Epithelial cell of esophagus (primary cell): Measurements from ENCODE around the gene FAM204A.

Experiments used
- DNase-seq: peaks from one replicate; pipeline ENCODE4 v3.0.0; 2010; ENCODE audit warnings: low read depth
- H3K4me3 ChIP-seq: 2 replicates; pipeline ENCODE4 v1.5.1; 2011; ENCODE audit warnings: mild to moderate bottlenecking, low read length, control low read depth
- TF ChIP-seq, protein P1 (sequence below): IDR thresholded peaks from 2 replicates; pipeline ENCODE4 v1.5.1; 2011; ENCODE audit warnings: low read depth, mild to moderate bottlenecking, low read length, control low read depth, inconsistent platforms; ENCODE audit not compliant: insufficient read depth; ENCODE audit errors: missing control alignments

The FAM204A gene

GRCh38 chr10:118264838-118265470 is 77.2 kb downstream of the FAM204A start:
- H3K4me3 ChIP-seq = no peak overlapping the region
- TF ChIP-seq, protein P1, sequence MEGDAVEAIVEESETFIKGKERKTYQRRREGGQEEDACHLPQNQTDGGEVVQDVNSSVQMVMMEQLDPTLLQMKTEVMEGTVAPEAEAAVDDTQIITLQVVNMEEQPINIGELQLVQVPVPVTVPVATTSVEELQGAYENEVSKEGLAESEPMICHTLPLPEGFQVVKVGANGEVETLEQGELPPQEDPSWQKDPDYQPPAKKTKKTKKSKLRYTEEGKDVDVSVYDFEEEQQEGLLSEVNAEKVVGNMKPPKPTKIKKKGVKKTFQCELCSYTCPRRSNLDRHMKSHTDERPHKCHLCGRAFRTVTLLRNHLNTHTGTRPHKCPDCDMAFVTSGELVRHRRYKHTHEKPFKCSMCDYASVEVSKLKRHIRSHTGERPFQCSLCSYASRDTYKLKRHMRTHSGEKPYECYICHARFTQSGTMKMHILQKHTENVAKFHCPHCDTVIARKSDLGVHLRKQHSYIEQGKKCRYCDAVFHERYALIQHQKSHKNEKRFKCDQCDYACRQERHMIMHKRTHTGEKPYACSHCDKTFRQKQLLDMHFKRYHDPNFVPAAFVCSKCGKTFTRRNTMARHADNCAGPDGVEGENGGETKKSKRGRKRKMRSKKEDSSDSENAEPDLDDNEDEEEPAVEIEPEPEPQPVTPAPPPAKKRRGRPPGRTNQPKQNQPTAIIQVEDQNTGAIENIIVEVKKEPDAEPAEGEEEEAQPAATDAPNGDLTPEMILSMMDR = no peak
- DNase-seq = no peak

DNA sequence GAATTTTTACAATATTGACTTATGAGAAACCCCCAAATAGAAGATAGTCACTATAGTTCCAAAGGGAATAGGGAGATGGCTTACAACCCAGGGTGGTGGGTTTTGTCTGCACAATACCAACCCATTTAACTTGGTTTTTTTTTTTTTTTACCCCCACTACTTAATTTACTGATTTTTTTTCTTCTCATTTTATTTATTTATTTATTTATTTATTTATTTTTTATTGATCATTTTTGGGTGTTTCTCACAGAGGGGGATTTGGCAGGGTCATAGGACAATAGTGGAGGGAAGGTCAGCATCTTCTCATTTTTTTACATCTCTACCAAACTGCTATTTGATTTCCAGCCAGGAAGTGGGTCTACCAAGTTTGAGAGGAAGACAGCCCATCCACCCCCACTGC is 77.9 kb downstream of the FAM204A start:
- H3K4me3 ChIP-seq = no peak overlapping the region
- TF ChIP-seq, protein P1 = no peak

DNA sequence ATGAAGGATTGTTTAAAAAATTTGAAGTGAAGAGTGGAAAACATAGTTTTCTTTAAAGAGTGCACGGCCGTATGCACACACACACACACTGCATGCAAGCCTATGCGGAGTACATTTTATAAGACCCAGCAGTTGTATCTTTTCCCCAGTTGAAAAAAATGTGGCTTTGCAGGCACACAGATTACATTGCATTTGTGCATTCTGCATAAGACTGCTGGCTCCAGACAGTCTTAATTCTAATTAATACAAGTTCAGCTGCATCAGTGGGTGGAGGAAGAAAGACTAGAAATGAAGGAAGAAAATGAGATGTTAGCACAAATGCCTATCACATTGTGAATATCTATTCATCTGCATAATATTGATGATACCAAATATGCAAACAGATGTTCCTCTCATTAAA is 79.6 kb downstream of the FAM204A start:
- H3K4me3 ChIP-seq = no peak overlapping the region
- no peak for DNase-seq
- TF ChIP-seq, protein P1 = no peak

More for the DNA sequence above, 77.9 kb downstream of the FAM204A start:
- DNase-seq = no peak

- no peak overlapping the region for H3K4me3 ChIP-seq
- TF ChIP-seq, protein P1 = peak; percentile 74
- DNase-seq = peak; percentile 63
Observed at GRCh38 chr10:118259288-118259906, 82.7 kb downstream of the FAM204A start.

GRCh38 chr10:118258285-118258684 is 83.8 kb downstream of the FAM204A start:
- TF ChIP-seq, protein P1 = no peak
- DNase-seq = no peak
- H3K4me3 ChIP-seq = no peak overlapping the region

- DNase-seq = no peak
- TF ChIP-seq, protein P1 = no peak
- H3K4me3 ChIP-seq = no peak overlapping the region
Observed at GRCh38 chr10:118256825-118257570, 85.1 kb downstream of the FAM204A start.
